IMR-90 (cell line): Measurements from ENCODE around the gene LHX1. TPM values are rescaled to one million over a fixed set of nuclear protein-coding genes. Genes with fewer than 3 reads are reported as not detected.

ENCODE experiments used
- ATAC-seq: fragments of 200-7000 bp; cut with Tn5 transposase; 2 replicates; pipeline ENCODE4 v1.9.1; 2020; ENCODE audit warnings: low read depth, mild to moderate bottlenecking, moderate library complexity
- BruUV-seq: library from RNA; stranded (reverse); fragments of 400-500 nt; replicated peaks from 2 replicates; lab custom pipeline; 2021; lab: Mats Ljungman, UMichigan
- CTCF ChIA-PET: fragments of 300-600 bp; formaldehyde crosslinking; extraction: SDS; loops from one replicate; lab custom pipeline; 2021; ENCODE audit warnings: antibody characterized with exemption; lab: Yijun Ruan, JAX
- POLR2A ChIA-PET: fragments of 300-600 bp; sonication (Branson Sonifier 250); formaldehyde crosslinking; loops from one replicate; lab custom pipeline; 2022; ENCODE audit warnings: antibody characterized with exemption; ENCODE audit not compliant: unreplicated experiment; lab: Charles Lee
- DNase-seq: peaks from one replicate; pipeline ENCODE4 v3.0.0; 2013
- H2AFZ ChIP-seq: replicated peaks from 2 replicates; pipeline ENCODE3; 2013; ENCODE audit warnings: low read length, mild to moderate bottlenecking; ENCODE audit not compliant: poor library complexity
- H2AK5ac ChIP-seq: 2 replicates; pipeline ENCODE4 v1.6.1; 2013; ENCODE audit warnings: low read depth, low read length, inconsistent platforms
- H2AK9ac ChIP-seq: replicated peaks from 2 replicates; pipeline ENCODE3; 2013; ENCODE audit warnings: mild to moderate bottlenecking, low read depth, low read length, moderate library complexity; ENCODE audit not compliant: poor library complexity
- H2BK120ac ChIP-seq: 2 replicates; pipeline ENCODE4 v1.6.1; 2013; ENCODE audit warnings: low read depth, low read length, inconsistent platforms
- H2BK15ac ChIP-seq: 3 replicates; pipeline ENCODE4 v1.6.1; 2013; ENCODE audit warnings: low read depth, low read length, inconsistent platforms
- H2BK20ac ChIP-seq: 2 replicates; pipeline ENCODE4 v1.6.1; 2013; ENCODE audit warnings: low read depth, mild to moderate bottlenecking, inconsistent platforms, low read length, moderate library complexity
- H2BK5ac ChIP-seq: 2 replicates; pipeline ENCODE4 v1.6.1; 2013; ENCODE audit warnings: mild to moderate bottlenecking, low read depth, low read length, inconsistent platforms; ENCODE audit not compliant: poor library complexity, severe bottlenecking
- H3K14ac ChIP-seq: replicated peaks from 2 replicates; pipeline ENCODE4 v1.6.1; 2013; ENCODE audit warnings: low read depth, low read length, inconsistent platforms
- H3K18ac ChIP-seq: 2 replicates; pipeline ENCODE4 v1.6.1; 2013; ENCODE audit warnings: low read depth, low read length, control low read depth
- H3K23ac ChIP-seq: 2 replicates; pipeline ENCODE4 v1.6.1; 2013; ENCODE audit warnings: low read depth, low read length, inconsistent platforms
- H3K27ac ChIP-seq: 2 replicates; pipeline ENCODE4 v1.5.1; 2013; ENCODE audit warnings: mild to moderate bottlenecking, control low read depth, low read length; ENCODE audit not compliant: insufficient read depth
- H3K27me3 ChIP-seq: 2 replicates; pipeline ENCODE4 v1.6.1; 2013; ENCODE audit warnings: low read length; ENCODE audit not compliant: control insufficient read depth, insufficient read depth
- H3K36me3 ChIP-seq: 2 replicates; pipeline ENCODE4 v1.6.1; 2013; ENCODE audit warnings: low read length, mixed read lengths; ENCODE audit not compliant: control insufficient read depth, insufficient read depth
- H3K4ac ChIP-seq: 2 replicates; pipeline ENCODE4 v1.6.1; 2013; ENCODE audit warnings: low read depth, low read length, inconsistent platforms
- H3K4me1 ChIP-seq: 2 replicates; pipeline ENCODE4 v1.6.1; 2013; ENCODE audit warnings: low read length, mixed read lengths; ENCODE audit not compliant: control insufficient read depth, insufficient read depth
- H3K4me2 ChIP-seq: 2 replicates; pipeline ENCODE4 v1.6.1; 2013; ENCODE audit warnings: low read depth, mild to moderate bottlenecking, control low read depth, low read length, moderate library complexity
- H3K4me3 ChIP-seq: 2 replicates; pipeline ENCODE4 v1.5.1; 2013; ENCODE audit warnings: low read depth, mild to moderate bottlenecking, control low read depth, low read length, moderate library complexity; ENCODE audit not compliant: insufficient read depth
- H3K56ac ChIP-seq: 2 replicates; pipeline ENCODE4 v1.6.1; 2013; ENCODE audit warnings: low read length, inconsistent platforms; ENCODE audit not compliant: insufficient read depth; ENCODE audit errors: extremely low read depth
- H3K79me1 ChIP-seq, 2 experiments: 2 replicates each; pipeline ENCODE4 v1.6.1; 2013; ENCODE audit warnings: low read length in 2 of 2, inconsistent platforms in 1 of 2, low read depth in 1 of 2
- H3K9ac ChIP-seq: 2 replicates; pipeline ENCODE4 v1.6.1; 2013; ENCODE audit warnings: low read depth, low read length, control low read depth
- H3K9me1 ChIP-seq: 2 replicates; pipeline ENCODE4 v1.6.1; 2013; ENCODE audit warnings: low read length, inconsistent platforms; ENCODE audit not compliant: insufficient read depth
- H3K9me3 ChIP-seq: 2 replicates; pipeline ENCODE4 v1.6.1; 2013; ENCODE audit warnings: low read length; ENCODE audit not compliant: control insufficient read depth, insufficient read depth
- H4K20me1 ChIP-seq: 2 replicates; pipeline ENCODE4 v1.6.1; 2013; ENCODE audit warnings: low read length, inconsistent platforms; ENCODE audit not compliant: insufficient read depth
- H4K5ac ChIP-seq: 2 replicates; pipeline ENCODE4 v1.6.1; 2013; ENCODE audit warnings: mild to moderate bottlenecking, low read depth, low read length, control low read depth
- H4K8ac ChIP-seq, 2 experiments: 2 replicates each; pipeline ENCODE4 v1.6.1; 2013; ENCODE audit warnings: low read depth in 2 of 2, low read length in 2 of 2, control low read depth in 1 of 2, inconsistent platforms in 1 of 2
- H4K91ac ChIP-seq: 2 replicates; pipeline ENCODE4 v1.6.1; 2013; ENCODE audit warnings: low read depth, low read length, inconsistent platforms; ENCODE audit not compliant: insufficient read depth
- BHLHE40 ChIP-seq: fragments of 150-350 bp; IDR thresholded peaks from 2 replicates; pipeline ENCODE4 v1.6.1; 2016; ENCODE audit warnings: mild to moderate bottlenecking, low read depth, low read length
- CEBPB ChIP-seq: IDR thresholded peaks from 2 replicates; pipeline ENCODE4 v1.6.1; 2012; ENCODE audit warnings: low read depth, low read length, improper control_type of control experiment
- CHD1 ChIP-seq: IDR thresholded peaks from 2 replicates; pipeline ENCODE4 v1.6.1; 2012; ENCODE audit warnings: low read depth, low read length, improper control_type of control experiment
- FOS ChIP-seq: fragments of 150-350 bp; IDR thresholded peaks from 2 replicates; pipeline ENCODE4 v1.6.1; 2016; ENCODE audit warnings: low read depth, low read length
- MAFK ChIP-seq: IDR thresholded peaks from 2 replicates; pipeline ENCODE4 v1.6.1; 2012; ENCODE audit warnings: low read depth, low read length, improper control_type of control experiment
- MAZ ChIP-seq: IDR thresholded peaks from 2 replicates; pipeline ENCODE4 v1.6.1; 2012; ENCODE audit warnings: low read depth, mild to moderate bottlenecking, low read length, improper control_type of control experiment, moderate library complexity, borderline replicate concordance
- MXI1 ChIP-seq: IDR thresholded peaks from 2 replicates; pipeline ENCODE4 v1.6.1; 2012; ENCODE audit warnings: low read depth, mild to moderate bottlenecking, low read length, moderate library complexity, borderline replicate concordance
- NFE2L2 ChIP-seq: fragments of 150-350 bp; IDR thresholded peaks from 2 replicates; pipeline ENCODE4 v1.6.1; 2016; ENCODE audit warnings: low read depth, mild to moderate bottlenecking, low read length
- POLR2A ChIP-seq: IDR thresholded peaks from 2 replicates; pipeline ENCODE4 v1.6.1; 2012; ENCODE audit warnings: mild to moderate bottlenecking, low read depth, low read length
- RFX5 ChIP-seq: IDR thresholded peaks from 2 replicates; pipeline ENCODE4 v1.8.0; 2012; ENCODE audit warnings: low read depth, mild to moderate bottlenecking, low read length, moderate library complexity
- SMC3 ChIP-seq: fragments of 150-350 bp; IDR thresholded peaks from 2 replicates; pipeline ENCODE4 v1.6.1; 2016; ENCODE audit warnings: low read depth, mild to moderate bottlenecking, antibody characterized with exemption, low read length, moderate library complexity
- WGBS, 2 experiments: methylation state at CpG; one replicate each; pipeline versions ENCODE4 v1.1.5 to v1.1.7; 2013; ENCODE audit warnings: missing lambda C conversion rate in 2 of 2; ENCODE audit not compliant: insufficient read length in 1 of 2; ENCODE audit errors: extremely low coverage in 2 of 2; 5-methylcytosine and 5-hydroxymethylcytosine counted together
- dilution Hi-C: fragments of 300-500 bp; cut with HindIII; formaldehyde crosslinking; loops from one replicate; pipeline ENCODE4 v1.14.3; 2018; ENCODE audit warnings: low sequenced_read_pairs; ENCODE audit not compliant: unreplicated experiment
- in situ Hi-C: fragments of 300-500 bp; cut with MboI; formaldehyde crosslinking; loops from 3 replicates; pipeline ENCODE4 v1.14.3; 2019; ENCODE audit warnings: low sequenced_read_pairs, inconsistent platforms, mixed read lengths
- intact Hi-C: fragments of 100-400 bp; cut with micrococcal nuclease; formaldehyde crosslinking; loops from 2 replicates; pipeline ENCODE4 v1.10.0; 2022
- polyA plus RNA-seq, 3 experiments: library from polyadenylated mRNA; depleted of rRNA; stranded (reverse); fragments of >200 nt; gene quantifications; 2 replicates each; pipeline ENCODE4 v1.2.3, GENCODE V29; 2012; ENCODE audit warnings: low replicate concordance in 1 of 3
- total RNA-seq: library from RNA; depleted of rRNA; stranded (reverse); fragments of >200 nt; gene quantifications from 2 replicates; pipeline ENCODE4 v1.2.3, GENCODE V29; 2012
- TF ChIP-seq, protein P1 (sequence below): fragments of 150-350 bp; IDR thresholded peaks from 2 replicates; pipeline ENCODE4 v1.6.1; 2017; ENCODE audit warnings: mild to moderate bottlenecking, antibody characterized with exemption, low read length, low read depth
- TF ChIP-seq, protein P2 (sequence below): fragments of 150-350 bp; IDR thresholded peaks from 2 replicates; pipeline ENCODE4 v1.6.1; 2016; ENCODE audit warnings: low read depth, mild to moderate bottlenecking, low read length, moderate library complexity, borderline replicate concordance

LHX1 gene
- total and polyA plus RNA-seq, 2 of the 4 experiments (the other 2 are of a cell fraction), result not detected

DNA sequence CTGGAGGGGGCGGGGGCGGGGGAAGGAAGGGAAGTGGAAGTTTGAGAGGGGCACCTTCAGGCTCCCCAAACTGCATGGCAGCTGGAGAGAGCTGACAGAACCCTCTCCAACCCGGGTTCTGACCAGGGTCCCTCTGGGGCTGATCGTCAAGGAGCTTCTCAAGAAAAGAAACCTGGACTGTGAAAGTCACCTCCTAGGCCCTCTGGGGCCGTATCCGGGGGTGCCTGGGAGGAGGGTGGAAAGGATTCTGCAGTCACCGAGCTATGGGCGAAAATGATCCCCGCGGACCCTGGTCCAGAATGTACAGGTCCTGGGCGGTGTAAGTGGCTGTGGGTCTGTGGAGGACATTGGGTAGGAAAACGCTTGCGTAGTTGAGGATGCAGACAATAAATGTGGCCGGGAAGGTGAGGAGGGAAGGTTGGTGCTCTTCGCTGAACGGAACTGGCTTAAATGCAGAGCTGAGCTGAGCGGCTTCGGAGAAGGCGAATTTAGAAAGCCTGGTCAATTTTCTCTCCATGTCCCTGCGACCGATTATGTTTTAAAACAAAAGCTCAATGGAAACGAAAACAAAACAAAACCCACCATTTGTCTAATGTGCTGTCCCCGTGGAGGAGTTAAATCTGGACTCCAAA is 3.6 kb upstream of the LHX1 start (continued):
- TF ChIP-seq MAFK (no peak), SMC3 (no peak), POLR2A (no peak), MAZ (no peak)
- TF ChIP-seq, protein P1, sequence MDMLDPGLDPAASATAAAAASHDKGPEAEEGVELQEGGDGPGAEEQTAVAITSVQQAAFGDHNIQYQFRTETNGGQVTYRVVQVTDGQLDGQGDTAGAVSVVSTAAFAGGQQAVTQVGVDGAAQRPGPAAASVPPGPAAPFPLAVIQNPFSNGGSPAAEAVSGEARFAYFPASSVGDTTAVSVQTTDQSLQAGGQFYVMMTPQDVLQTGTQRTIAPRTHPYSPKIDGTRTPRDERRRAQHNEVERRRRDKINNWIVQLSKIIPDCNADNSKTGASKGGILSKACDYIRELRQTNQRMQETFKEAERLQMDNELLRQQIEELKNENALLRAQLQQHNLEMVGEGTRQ, result no peak

DNA sequence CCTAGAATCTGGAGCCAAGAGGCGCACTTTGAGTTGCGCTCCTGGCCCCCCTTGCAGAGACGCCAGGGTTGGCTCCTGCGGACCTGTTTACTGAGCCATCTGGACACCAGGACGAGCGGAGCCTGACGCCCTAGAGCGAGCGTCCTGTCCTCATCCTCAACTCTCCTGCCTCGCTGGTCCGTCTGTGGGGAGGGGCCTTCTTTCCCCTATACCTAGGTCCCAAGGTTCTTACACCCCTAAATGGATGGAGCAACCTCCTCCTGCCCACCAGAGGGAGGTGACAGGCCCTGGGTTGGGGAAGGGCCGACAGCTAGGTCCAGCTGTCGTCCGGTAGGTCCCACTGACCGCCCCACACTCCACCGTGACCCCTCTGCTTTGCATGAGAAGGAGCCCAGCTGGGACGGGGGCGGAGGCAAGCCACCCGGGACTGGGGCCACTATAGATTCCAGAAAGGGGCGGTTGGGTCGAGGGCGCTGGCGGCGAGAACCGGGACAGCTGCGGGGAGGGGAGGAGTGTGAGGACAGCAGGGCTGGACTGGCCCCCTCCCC is 3.1 kb upstream of the LHX1 start:
- H4K8ac ChIP-seq, result no peak overlapping the region
- H2BK20ac ChIP-seq, result no peak overlapping the region
- ChIA-PET CTCF (no interaction called here), POLR2A (no interaction called here)
- no peak overlapping the region for H4K5ac ChIP-seq
- H3K36me3 ChIP-seq, result no peaks in the 10 kb centered on the region
- no peak overlapping the region for H4K91ac ChIP-seq
- H2AK5ac ChIP-seq, result no peak overlapping the region
- no peak overlapping the region for H3K4me3 ChIP-seq
- H3K9me3 ChIP-seq, result peaks cover 13% of the 10 kb centered on the region; the same call in 1 of the 2 replicates
- H2BK15ac ChIP-seq, result no peak overlapping the region
- peak overlapping the region; percentile 5 for H2AK9ac ChIP-seq
- peaks cover 99% of the 10 kb centered on the region for H3K27me3 ChIP-seq
- no peaks in the 10 kb centered on the region for H3K79me1 ChIP-seq
- DNase-seq (no peak), ATAC-seq (no peak)
- BruUV-seq, result no TSS peak
- H2BK120ac ChIP-seq, result no peak overlapping the region
- H3K14ac ChIP-seq, result no peak overlapping the region
- H3K4ac ChIP-seq, result no peak overlapping the region
- no peak overlapping the region; the same call in 1 of the 2 replicates for H3K4me2 ChIP-seq
- dilution Hi-C loops, result no loop called here
- no peak overlapping the region for H3K56ac ChIP-seq
- intact Hi-C loops, result loop anchor here (10.0 kb wide), 1 partner anchor 79 kb away; no protein-coding TSS in a partner anchor
- peak overlapping the region; percentile 19 for H2AFZ ChIP-seq
- H3K4me1 ChIP-seq, result peaks cover 6% of the 10 kb centered on the region; the same call in 1 of the 2 replicates
- H3K27ac ChIP-seq, result no peak overlapping the region
- H3K23ac ChIP-seq, result no peak overlapping the region; the same call in 1 of the 2 replicates
- no CpG with 5 or more reads among the region's 26 CpGs for WGBS, 2 experiments
- no peak overlapping the region for H2BK5ac ChIP-seq
- H3K9me1 ChIP-seq, result peaks cover 7% of the 10 kb centered on the region; the same call in 1 of the 2 replicates
- peaks cover 30% of the 10 kb centered on the region for H4K20me1 ChIP-seq
- H3K18ac ChIP-seq, result no peak overlapping the region
- H3K9ac ChIP-seq, result no peak overlapping the region
- in situ Hi-C loops, result no loop called here
- no peak for TF ChIP-seq NFE2L2
- no peak for TF ChIP-seq FOS
- no peak for TF ChIP-seq BHLHE40
- TF ChIP-seq, protein P1, result no peak
- TF ChIP-seq CEBPB, result no peak
- TF ChIP-seq SMC3, result no peak
- no peak for TF ChIP-seq RFX5
- no peak for TF ChIP-seq MXI1
- TF ChIP-seq, protein P2, sequence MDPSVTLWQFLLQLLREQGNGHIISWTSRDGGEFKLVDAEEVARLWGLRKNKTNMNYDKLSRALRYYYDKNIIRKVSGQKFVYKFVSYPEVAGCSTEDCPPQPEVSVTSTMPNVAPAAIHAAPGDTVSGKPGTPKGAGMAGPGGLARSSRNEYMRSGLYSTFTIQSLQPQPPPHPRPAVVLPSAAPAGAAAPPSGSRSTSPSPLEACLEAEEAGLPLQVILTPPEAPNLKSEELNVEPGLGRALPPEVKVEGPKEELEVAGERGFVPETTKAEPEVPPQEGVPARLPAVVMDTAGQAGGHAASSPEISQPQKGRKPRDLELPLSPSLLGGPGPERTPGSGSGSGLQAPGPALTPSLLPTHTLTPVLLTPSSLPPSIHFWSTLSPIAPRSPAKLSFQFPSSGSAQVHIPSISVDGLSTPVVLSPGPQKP, result no peak
- no peak for TF ChIP-seq CHD1
